Mesenchymal stem cell (in vitro differentiated cells and primary cell): ENCODE data around the gene CAPG.

Source experiments
- DNase-seq: peaks from one replicate; pipeline ENCODE4 v3.0.0-alpha.2; 2013
- H2AFZ ChIP-seq: one replicate; pipeline ENCODE4 v1.6.1; 2013; ENCODE audit warnings: low read depth, mild to moderate bottlenecking, control low read depth, inconsistent platforms, low read length, moderate library complexity
- H2AK5ac ChIP-seq: 2 replicates; pipeline ENCODE4 v1.6.1; 2013; ENCODE audit warnings: low read length, moderate library complexity, mild to moderate bottlenecking, inconsistent platforms; ENCODE audit not compliant: severe bottlenecking
- H2BK120ac ChIP-seq: one replicate; pipeline ENCODE4 v1.6.1; 2013; ENCODE audit warnings: low read depth, mild to moderate bottlenecking, inconsistent platforms, low read length, moderate library complexity
- H2BK12ac ChIP-seq, 2 experiments: one replicate each; pipeline ENCODE4 v1.6.1; 2013; ENCODE audit warnings: inconsistent platforms in 2 of 2, low read length in 2 of 2, mild to moderate bottlenecking in 2 of 2, moderate library complexity in 2 of 2, control low read depth in 1 of 2
- H2BK15ac ChIP-seq: one replicate; pipeline ENCODE4 v1.6.1; 2013; ENCODE audit warnings: mild to moderate bottlenecking, low read depth, inconsistent platforms; ENCODE audit not compliant: poor library complexity, severe bottlenecking
- H2BK5ac ChIP-seq: 2 replicates; pipeline ENCODE4 v1.6.1; 2013; ENCODE audit warnings: low read depth, mild to moderate bottlenecking, low read length, control low read depth, inconsistent platforms; ENCODE audit not compliant: poor library complexity, severe bottlenecking
- H3K14ac ChIP-seq, 2 experiments: one replicate each; pipeline ENCODE4 v1.6.1; 2013; ENCODE audit warnings: inconsistent platforms in 2 of 2, low read length in 2 of 2, control low read depth in 1 of 2, mild to moderate bottlenecking in 1 of 2, moderate library complexity in 1 of 2
- H3K18ac ChIP-seq, 2 experiments: one replicate each; pipeline ENCODE4 v1.6.1; 2013; ENCODE audit warnings: inconsistent platforms in 2 of 2, low read length in 2 of 2, control low read depth in 1 of 2, low read depth in 1 of 2, mild to moderate bottlenecking in 1 of 2
- H3K23ac ChIP-seq, 2 experiments: one replicate each; pipeline ENCODE4 v1.6.1; 2013; ENCODE audit warnings: inconsistent platforms in 2 of 2, low read length in 2 of 2, mild to moderate bottlenecking in 2 of 2, moderate library complexity in 2 of 2, control low read depth in 1 of 2
- H3K27ac ChIP-seq: 2 replicates; pipeline ENCODE4 v1.5.1; 2013; ENCODE audit warnings: mild to moderate bottlenecking, moderate library complexity, low read length, control low read depth, inconsistent platforms; ENCODE audit not compliant: poor library complexity, severe bottlenecking
- H3K27me3 ChIP-seq, 2 experiments: 2 replicates each; pipeline versions ENCODE4 v1.6.1 to v1.7.0; 2013; ENCODE audit warnings: low read length in 2 of 2, mild to moderate bottlenecking in 2 of 2, moderate library complexity in 2 of 2, control low read depth in 1 of 2, inconsistent platforms in 1 of 2; ENCODE audit not compliant: control insufficient read depth in 1 of 2, insufficient read depth in 1 of 2
- H3K36me3 ChIP-seq, 2 experiments: 2 replicates each; pipeline versions ENCODE4 v1.6.1 to v1.7.0; 2013; ENCODE audit warnings: low read length in 2 of 2, control low read depth in 1 of 2, inconsistent platforms in 1 of 2, low read depth in 1 of 2, mild to moderate bottlenecking in 1 of 2; ENCODE audit not compliant: insufficient read depth in 2 of 2, control insufficient read depth in 1 of 2
- H3K4ac ChIP-seq, 2 experiments: one replicate each; pipeline ENCODE4 v1.6.1; 2013; ENCODE audit warnings: inconsistent platforms in 2 of 2, low read length in 2 of 2, mild to moderate bottlenecking in 2 of 2, moderate library complexity in 2 of 2, control low read depth in 1 of 2, low read depth in 1 of 2
- H3K4me1 ChIP-seq: 2 replicates; pipeline ENCODE4 v1.6.1; 2013; ENCODE audit warnings: low read depth, low read length, control low read depth; ENCODE audit not compliant: control insufficient read depth, insufficient read depth
- H3K4me2 ChIP-seq: 2 replicates; pipeline ENCODE4 v1.6.1; 2013; ENCODE audit warnings: low read length, mild to moderate bottlenecking, inconsistent platforms; ENCODE audit not compliant: poor library complexity, severe bottlenecking
- H3K4me3 ChIP-seq, 2 experiments: 2 replicates each; pipeline versions ENCODE4 v1.5.1 to v1.7.0; 2013; ENCODE audit warnings: low read length in 2 of 2, mild to moderate bottlenecking in 2 of 2, control low read depth in 1 of 2, low read depth in 1 of 2; ENCODE audit not compliant: insufficient read depth in 1 of 2
- H3K79me1 ChIP-seq: replicated peaks from 2 replicates; pipeline ENCODE4 v1.6.1; 2013; ENCODE audit warnings: mild to moderate bottlenecking, control low read depth, low read length, inconsistent platforms; ENCODE audit not compliant: poor library complexity, severe bottlenecking
- H3K9ac ChIP-seq: 2 replicates; pipeline ENCODE4 v1.7.0; 2013; ENCODE audit warnings: mild to moderate bottlenecking, low read length, moderate library complexity
- H3K9me3 ChIP-seq: 2 replicates; pipeline ENCODE4 v1.7.0; 2013; ENCODE audit warnings: mild to moderate bottlenecking, low read length; ENCODE audit not compliant: control insufficient read depth
- H4K8ac ChIP-seq: one replicate; pipeline ENCODE4 v1.6.1; 2013; ENCODE audit warnings: inconsistent platforms, mild to moderate bottlenecking, low read length, moderate library complexity
- H4K91ac ChIP-seq: one replicate; pipeline ENCODE4 v1.6.1; 2013; ENCODE audit warnings: mild to moderate bottlenecking, low read length, inconsistent platforms
- WGBS: methylation state at CpG from one replicate; pipeline ENCODE4 v1.1.7; 2013; ENCODE audit warnings: mixed read lengths; 5-methylcytosine and 5-hydroxymethylcytosine counted together

The CAPG gene

GRCh38 chr2:85400023-85400422 lies 10.1 kb downstream of the CAPG start:
- Histone ChIP-seq H2BK120ac (no peak overlapping the region), H3K4ac (no peak overlapping the region), H2BK5ac (no peak overlapping the region), H2BK12ac (no peak overlapping the region), H2AFZ (no peak overlapping the region), H3K23ac (no peak overlapping the region), H3K4me3 (no peak overlapping the region), H2AK5ac (no peak overlapping the region), H3K36me3 (peaks cover 55 to 70% of the 10 kb centered on the region in 2 experiments), H3K79me1 (peaks cover 20% of the 10 kb centered on the region), H2BK15ac (no peak overlapping the region), H3K4me1 (peaks cover 5% of the 10 kb centered on the region), H3K27ac (no peak overlapping the region), H3K14ac (no peak overlapping the region), H3K27me3 (no peaks in the 10 kb centered on the region), H3K9me3 (peaks cover 12% of the 10 kb centered on the region), H4K8ac (no peak overlapping the region), H3K9ac (no peak overlapping the region), H4K91ac (no peak overlapping the region), H3K18ac (no peak overlapping the region), H3K4me2 (no peak overlapping the region)
- DNase-seq, result no peak
- WGBS, result 95% methylated on average over 8 of the region's 8 CpGs

GRCh38 chr2:85399183-85399455 lies 11.0 kb downstream of the CAPG start:
- no peak overlapping the region for H3K4me2 ChIP-seq
- H3K27me3 ChIP-seq, result no peaks in the 10 kb centered on the region
- H2BK5ac ChIP-seq, result no peak overlapping the region
- no peak for DNase-seq
- H2AK5ac ChIP-seq, result no peak overlapping the region
- no peak overlapping the region for H3K9ac ChIP-seq
- H4K91ac ChIP-seq, result no peak overlapping the region
- H3K27ac ChIP-seq, result no peak overlapping the region
- no peak overlapping the region for H3K4ac ChIP-seq
- H3K4me1 ChIP-seq, result peaks cover 5% of the 10 kb centered on the region
- H2AFZ ChIP-seq, result no peak overlapping the region
- no peak overlapping the region for H3K4me3 ChIP-seq
- H3K36me3 ChIP-seq, result peaks cover 64 to 79% of the 10 kb centered on the region in 2 experiments
- WGBS, result 96% methylated on average over 8 of the region's 8 CpGs
- no peak overlapping the region for H3K14ac ChIP-seq
- H3K9me3 ChIP-seq, result peaks cover 10% of the 10 kb centered on the region
- no peak overlapping the region for H4K8ac ChIP-seq
- no peak overlapping the region for H3K18ac ChIP-seq
- no peak overlapping the region for H3K23ac ChIP-seq
- H2BK120ac ChIP-seq, result no peak overlapping the region
- H2BK12ac ChIP-seq, result no peak overlapping the region
- no peak overlapping the region for H2BK15ac ChIP-seq
- H3K79me1 ChIP-seq, result peaks cover 20% of the 10 kb centered on the region

GRCh38 chr2:85398426-85399182 lies 11.6 kb downstream of the CAPG start:
- Histone ChIP-seq H3K4me3 (no peak overlapping the region), H2BK15ac (no peak overlapping the region), H3K79me1 (peaks cover 20% of the 10 kb centered on the region), H3K9me3 (peaks cover 6% of the 10 kb centered on the region), H2AFZ (no peak overlapping the region), H3K9ac (no peak overlapping the region), H3K27me3 (no peaks in the 10 kb centered on the region), H4K91ac (no peak overlapping the region), H3K23ac (no peak overlapping the region), H2BK120ac (no peak overlapping the region), H3K27ac (no peak overlapping the region), H3K4me1 (peaks cover 9% of the 10 kb centered on the region), H3K4me2 (no peak overlapping the region), H3K36me3 (peaks cover 68 to 80% of the 10 kb centered on the region in 2 experiments), H3K14ac (no peak overlapping the region), H3K4ac (no peak overlapping the region), H3K18ac (no peak overlapping the region), H2BK5ac (no peak overlapping the region), H4K8ac (no peak overlapping the region), H2BK12ac (no peak overlapping the region), H2AK5ac (no peak overlapping the region)
- DNase-seq, result no peak
- 97% methylated on average over 8 of the region's 8 CpGs for WGBS

- H3K4me3 ChIP-seq, result no peak overlapping the region
- H2AFZ ChIP-seq, result no peak overlapping the region
- no peaks in the 10 kb centered on the region for H3K27me3 ChIP-seq
- no peak overlapping the region for H3K4ac ChIP-seq
- H3K4me1 ChIP-seq, result peaks cover 9% of the 10 kb centered on the region
- H2AK5ac ChIP-seq, result no peak overlapping the region
- no peak overlapping the region for H3K23ac ChIP-seq
- no peak overlapping the region for H3K27ac ChIP-seq
- H2BK120ac ChIP-seq, result no peak overlapping the region
- H4K8ac ChIP-seq, result no peak overlapping the region
- no peak overlapping the region for H2BK5ac ChIP-seq
- no peak overlapping the region for H2BK15ac ChIP-seq
- no peak for DNase-seq
- H3K36me3 ChIP-seq, result peaks cover 68 to 80% of the 10 kb centered on the region in 2 experiments
- no peak overlapping the region for H2BK12ac ChIP-seq
- H3K14ac ChIP-seq, result no peak overlapping the region
- H4K91ac ChIP-seq, result peak overlapping the region; percentile 32
- peaks cover 20% of the 10 kb centered on the region for H3K79me1 ChIP-seq
- H3K9ac ChIP-seq, result no peak overlapping the region
- no peak overlapping the region for H3K18ac ChIP-seq
- H3K4me2 ChIP-seq, result no peak overlapping the region
- no peaks in the 10 kb centered on the region for H3K9me3 ChIP-seq
- 89% methylated on average over 4 of the region's 4 CpGs for WGBS
Observed at GRCh38 chr2:85397925-85398331, 12.2 kb downstream of the CAPG start.
